GM23338 (cell line): Measurements from ENCODE around the gene CHRNA4. TPM values are rescaled to one million over a fixed set of nuclear protein-coding genes. Genes with fewer than 3 reads are reported as not detected.

Experiments used
- ATAC-seq: fragments of 200-7000 bp; cut with Tn5 transposase; 3 replicates; pipeline ENCODE4 v1.9.1; 2020
- DNase-seq: peaks from one replicate; pipeline ENCODE4 v3.0.0-alpha.2; 2015; ENCODE audit warnings: low spot score
- H2AFZ ChIP-seq: fragments of 200-600 bp; sonication (generic); 2 replicates; pipeline ENCODE4 v1.8.0; 2016; ENCODE audit warnings: antibody characterized with exemption, mild to moderate bottlenecking, moderate library complexity
- H3F3A ChIP-seq: fragments of 200-600 bp; sonication (generic); replicated peaks from 2 replicates; pipeline ENCODE4 v1.8.0; 2017; ENCODE audit warnings: antibody characterized with exemption, mixed run types, low read depth
- H3K27ac ChIP-seq: fragments of 200-600 bp; sonication (generic); 2 replicates; pipeline ENCODE4 v1.6.1; 2016; ENCODE audit warnings: low read depth
- H3K27me3 ChIP-seq: fragments of 200-600 bp; sonication (generic); 2 replicates; pipeline ENCODE4 v1.8.0; 2016; ENCODE audit warnings: mild to moderate bottlenecking, mixed run types, moderate library complexity; ENCODE audit not compliant: insufficient read depth
- H3K36me3 ChIP-seq: fragments of 200-600 bp; sonication (generic); 2 replicates; pipeline ENCODE4 v1.8.0; 2016; ENCODE audit warnings: mild to moderate bottlenecking; ENCODE audit not compliant: insufficient read depth
- H3K4me1 ChIP-seq: fragments of 200-600 bp; sonication (generic); 2 replicates; pipeline ENCODE4 v1.8.0; 2016; ENCODE audit warnings: mild to moderate bottlenecking, moderate library complexity; ENCODE audit not compliant: insufficient read depth
- H3K4me2 ChIP-seq: fragments of 200-600 bp; sonication (generic); 2 replicates; pipeline ENCODE4 v1.7.1; 2017; ENCODE audit warnings: mixed run types
- H3K4me3 ChIP-seq: fragments of 200-600 bp; sonication (generic); 2 replicates; pipeline ENCODE4 v1.6.1; 2016; ENCODE audit warnings: mixed run types
- H3K79me2 ChIP-seq: fragments of 200-600 bp; sonication (generic); replicated peaks from 2 replicates; pipeline ENCODE4 v1.8.0; 2017; ENCODE audit warnings: mild to moderate bottlenecking; ENCODE audit not compliant: insufficient read depth
- H3K9me2 ChIP-seq: fragments of 200-600 bp; sonication (generic); 2 replicates; pipeline ENCODE4 v1.8.0; 2017; ENCODE audit not compliant: insufficient read depth
- H4K20me1 ChIP-seq: fragments of 200-600 bp; sonication (generic); replicated peaks from 2 replicates; pipeline ENCODE4 v1.8.0; 2017; ENCODE audit warnings: mild to moderate bottlenecking; ENCODE audit not compliant: insufficient read depth
- H3K27ac Mint-ChIP-seq: 2 replicates; pipeline ENCODE4 v1.8.0; 2020; ENCODE audit warnings: inconsistent platforms, mild to moderate bottlenecking, moderate library complexity, mixed read lengths
- H3K27me3 Mint-ChIP-seq: 3 replicates; pipeline ENCODE4 v1.8.0; 2022; ENCODE audit warnings: low read depth, mild to moderate bottlenecking, moderate library complexity, mixed read lengths, inconsistent platforms; ENCODE audit not compliant: insufficient read depth, poor library complexity
- H3K36me3 Mint-ChIP-seq: 3 replicates; pipeline ENCODE4 v1.8.0; 2021; ENCODE audit warnings: low read depth, mild to moderate bottlenecking, inconsistent platforms, moderate library complexity, mixed read lengths
- H3K4me1 Mint-ChIP-seq: 3 replicates; pipeline ENCODE4 v1.8.0; 2020; ENCODE audit warnings: mild to moderate bottlenecking, inconsistent platforms, mixed read lengths
- H3K4me3 Mint-ChIP-seq: 3 replicates; pipeline ENCODE4 v1.8.0; 2021; ENCODE audit warnings: moderate library complexity, mild to moderate bottlenecking, inconsistent platforms, mixed read lengths
- H3K9me3 Mint-ChIP-seq: 3 replicates; pipeline ENCODE4 v1.8.0; 2020; ENCODE audit warnings: moderate library complexity, mild to moderate bottlenecking, inconsistent platforms, mixed read lengths
- ZNF114 ChIP-seq: fragments of 250-450 bp; sonication (Bioruptor Pico); IDR thresholded peaks from 2 replicates; pipeline ENCODE4 v1.5.0; 2020; ENCODE audit warnings: mild to moderate bottlenecking, moderate library complexity
- polyA plus RNA-seq: library from polyadenylated mRNA; unstranded; fragments of >200 nt; fragmentation: Nextera tagmentation; extraction: Ambion mirVana; gene quantifications from 2 replicates; pipeline ENCODE4 v1.2.1, GENCODE V29; 2016
- total RNA-seq: library from RNA; depleted of rRNA; stranded (reverse); fragments of >200 nt; shearing (Covaris generic); gene quantifications from 2 replicates; pipeline ENCODE4 v1.2.3, GENCODE V29; 2014
- TF ChIP-seq, protein P1 (sequence below): IDR thresholded peaks from one replicate; pipeline ENCODE4 v1.6.1; 2018; ENCODE audit warnings: antibody characterized with exemption; ENCODE audit not compliant: unreplicated experiment
- TF ChIP-seq, protein P2 (sequence below): fragments of 250-450 bp; sonication (Bioruptor Pico); IDR thresholded peaks from 2 replicates; pipeline ENCODE4 v1.5.0; 2020; ENCODE audit warnings: mild to moderate bottlenecking, moderate library complexity

The CHRNA4 gene
- total and polyA plus RNA-seq, 2 experiments from 2014 or later = 2.7 to 3.9 TPM

DNA sequence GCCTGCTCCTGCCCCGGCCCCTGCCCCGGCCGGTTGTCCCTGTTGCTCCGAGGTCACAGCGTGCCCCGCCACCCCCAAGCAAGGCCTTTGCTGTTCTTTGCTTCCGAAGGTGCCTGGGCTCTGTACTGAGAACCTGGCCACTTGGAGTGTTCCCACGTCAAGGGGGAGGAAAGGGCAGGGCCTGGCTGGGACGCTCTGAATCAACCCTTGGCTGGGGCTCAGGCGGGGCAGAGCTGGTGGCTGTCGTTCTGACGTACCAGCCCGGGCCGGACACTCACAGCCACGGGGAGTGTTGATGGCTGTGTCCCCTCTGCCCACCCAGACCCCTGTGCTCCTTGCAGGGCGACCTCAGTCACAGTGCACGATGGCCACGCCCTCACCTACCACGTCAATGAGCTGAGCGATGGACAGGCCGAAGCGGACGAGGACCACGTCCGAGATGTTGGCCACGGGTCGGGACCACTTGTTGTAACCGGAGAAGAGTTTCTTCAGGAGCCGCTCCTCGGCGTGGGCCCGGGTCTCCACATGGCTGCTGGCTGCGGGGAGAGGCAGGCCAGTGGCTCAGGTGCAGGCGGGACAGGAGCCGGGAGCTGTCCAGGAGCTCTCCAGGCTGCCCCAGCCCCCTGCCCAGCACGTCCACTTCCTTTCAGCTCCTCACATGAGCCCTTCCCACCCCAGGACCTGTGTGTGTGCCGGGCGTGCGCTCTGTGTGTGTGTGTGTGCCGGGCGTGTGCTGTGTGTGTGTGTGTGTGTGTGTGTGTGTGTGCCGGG, 1.8 kb downstream of the CHRNA4 start:
- no peak overlapping the region for H3K27ac ChIP-seq
- H3K9me2 ChIP-seq = no peaks in the 10 kb centered on the region
- no peaks in the 10 kb centered on the region for H3K36me3 ChIP-seq
- H3F3A ChIP-seq = no peaks in the 10 kb centered on the region
- Mint-ChIP-seq H3K36me3 (no peaks in the 10 kb centered on the region; the same call in 2 of the 3 replicates), H3K27ac (no peak overlapping the region), H3K4me3 (no peak overlapping the region), H3K27me3 (peaks cover 21% of the 10 kb centered on the region), H3K4me1 (peaks cover 10% of the 10 kb centered on the region), H3K9me3 (peaks cover 2% of the 10 kb centered on the region; the same call in 1 of the 3 replicates)
- no peaks in the 10 kb centered on the region for H3K4me1 ChIP-seq
- no peak for TF ChIP-seq ZNF114 (CRISPR knock-in tag)
- TF ChIP-seq, protein P1, sequence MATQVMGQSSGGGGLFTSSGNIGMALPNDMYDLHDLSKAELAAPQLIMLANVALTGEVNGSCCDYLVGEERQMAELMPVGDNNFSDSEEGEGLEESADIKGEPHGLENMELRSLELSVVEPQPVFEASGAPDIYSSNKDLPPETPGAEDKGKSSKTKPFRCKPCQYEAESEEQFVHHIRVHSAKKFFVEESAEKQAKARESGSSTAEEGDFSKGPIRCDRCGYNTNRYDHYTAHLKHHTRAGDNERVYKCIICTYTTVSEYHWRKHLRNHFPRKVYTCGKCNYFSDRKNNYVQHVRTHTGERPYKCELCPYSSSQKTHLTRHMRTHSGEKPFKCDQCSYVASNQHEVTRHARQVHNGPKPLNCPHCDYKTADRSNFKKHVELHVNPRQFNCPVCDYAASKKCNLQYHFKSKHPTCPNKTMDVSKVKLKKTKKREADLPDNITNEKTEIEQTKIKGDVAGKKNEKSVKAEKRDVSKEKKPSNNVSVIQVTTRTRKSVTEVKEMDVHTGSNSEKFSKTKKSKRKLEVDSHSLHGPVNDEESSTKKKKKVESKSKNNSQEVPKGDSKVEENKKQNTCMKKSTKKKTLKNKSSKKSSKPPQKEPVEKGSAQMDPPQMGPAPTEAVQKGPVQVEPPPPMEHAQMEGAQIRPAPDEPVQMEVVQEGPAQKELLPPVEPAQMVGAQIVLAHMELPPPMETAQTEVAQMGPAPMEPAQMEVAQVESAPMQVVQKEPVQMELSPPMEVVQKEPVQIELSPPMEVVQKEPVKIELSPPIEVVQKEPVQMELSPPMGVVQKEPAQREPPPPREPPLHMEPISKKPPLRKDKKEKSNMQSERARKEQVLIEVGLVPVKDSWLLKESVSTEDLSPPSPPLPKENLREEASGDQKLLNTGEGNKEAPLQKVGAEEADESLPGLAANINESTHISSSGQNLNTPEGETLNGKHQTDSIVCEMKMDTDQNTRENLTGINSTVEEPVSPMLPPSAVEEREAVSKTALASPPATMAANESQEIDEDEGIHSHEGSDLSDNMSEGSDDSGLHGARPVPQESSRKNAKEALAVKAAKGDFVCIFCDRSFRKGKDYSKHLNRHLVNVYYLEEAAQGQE = peak; percentile 46
- TF ChIP-seq, protein P2, sequence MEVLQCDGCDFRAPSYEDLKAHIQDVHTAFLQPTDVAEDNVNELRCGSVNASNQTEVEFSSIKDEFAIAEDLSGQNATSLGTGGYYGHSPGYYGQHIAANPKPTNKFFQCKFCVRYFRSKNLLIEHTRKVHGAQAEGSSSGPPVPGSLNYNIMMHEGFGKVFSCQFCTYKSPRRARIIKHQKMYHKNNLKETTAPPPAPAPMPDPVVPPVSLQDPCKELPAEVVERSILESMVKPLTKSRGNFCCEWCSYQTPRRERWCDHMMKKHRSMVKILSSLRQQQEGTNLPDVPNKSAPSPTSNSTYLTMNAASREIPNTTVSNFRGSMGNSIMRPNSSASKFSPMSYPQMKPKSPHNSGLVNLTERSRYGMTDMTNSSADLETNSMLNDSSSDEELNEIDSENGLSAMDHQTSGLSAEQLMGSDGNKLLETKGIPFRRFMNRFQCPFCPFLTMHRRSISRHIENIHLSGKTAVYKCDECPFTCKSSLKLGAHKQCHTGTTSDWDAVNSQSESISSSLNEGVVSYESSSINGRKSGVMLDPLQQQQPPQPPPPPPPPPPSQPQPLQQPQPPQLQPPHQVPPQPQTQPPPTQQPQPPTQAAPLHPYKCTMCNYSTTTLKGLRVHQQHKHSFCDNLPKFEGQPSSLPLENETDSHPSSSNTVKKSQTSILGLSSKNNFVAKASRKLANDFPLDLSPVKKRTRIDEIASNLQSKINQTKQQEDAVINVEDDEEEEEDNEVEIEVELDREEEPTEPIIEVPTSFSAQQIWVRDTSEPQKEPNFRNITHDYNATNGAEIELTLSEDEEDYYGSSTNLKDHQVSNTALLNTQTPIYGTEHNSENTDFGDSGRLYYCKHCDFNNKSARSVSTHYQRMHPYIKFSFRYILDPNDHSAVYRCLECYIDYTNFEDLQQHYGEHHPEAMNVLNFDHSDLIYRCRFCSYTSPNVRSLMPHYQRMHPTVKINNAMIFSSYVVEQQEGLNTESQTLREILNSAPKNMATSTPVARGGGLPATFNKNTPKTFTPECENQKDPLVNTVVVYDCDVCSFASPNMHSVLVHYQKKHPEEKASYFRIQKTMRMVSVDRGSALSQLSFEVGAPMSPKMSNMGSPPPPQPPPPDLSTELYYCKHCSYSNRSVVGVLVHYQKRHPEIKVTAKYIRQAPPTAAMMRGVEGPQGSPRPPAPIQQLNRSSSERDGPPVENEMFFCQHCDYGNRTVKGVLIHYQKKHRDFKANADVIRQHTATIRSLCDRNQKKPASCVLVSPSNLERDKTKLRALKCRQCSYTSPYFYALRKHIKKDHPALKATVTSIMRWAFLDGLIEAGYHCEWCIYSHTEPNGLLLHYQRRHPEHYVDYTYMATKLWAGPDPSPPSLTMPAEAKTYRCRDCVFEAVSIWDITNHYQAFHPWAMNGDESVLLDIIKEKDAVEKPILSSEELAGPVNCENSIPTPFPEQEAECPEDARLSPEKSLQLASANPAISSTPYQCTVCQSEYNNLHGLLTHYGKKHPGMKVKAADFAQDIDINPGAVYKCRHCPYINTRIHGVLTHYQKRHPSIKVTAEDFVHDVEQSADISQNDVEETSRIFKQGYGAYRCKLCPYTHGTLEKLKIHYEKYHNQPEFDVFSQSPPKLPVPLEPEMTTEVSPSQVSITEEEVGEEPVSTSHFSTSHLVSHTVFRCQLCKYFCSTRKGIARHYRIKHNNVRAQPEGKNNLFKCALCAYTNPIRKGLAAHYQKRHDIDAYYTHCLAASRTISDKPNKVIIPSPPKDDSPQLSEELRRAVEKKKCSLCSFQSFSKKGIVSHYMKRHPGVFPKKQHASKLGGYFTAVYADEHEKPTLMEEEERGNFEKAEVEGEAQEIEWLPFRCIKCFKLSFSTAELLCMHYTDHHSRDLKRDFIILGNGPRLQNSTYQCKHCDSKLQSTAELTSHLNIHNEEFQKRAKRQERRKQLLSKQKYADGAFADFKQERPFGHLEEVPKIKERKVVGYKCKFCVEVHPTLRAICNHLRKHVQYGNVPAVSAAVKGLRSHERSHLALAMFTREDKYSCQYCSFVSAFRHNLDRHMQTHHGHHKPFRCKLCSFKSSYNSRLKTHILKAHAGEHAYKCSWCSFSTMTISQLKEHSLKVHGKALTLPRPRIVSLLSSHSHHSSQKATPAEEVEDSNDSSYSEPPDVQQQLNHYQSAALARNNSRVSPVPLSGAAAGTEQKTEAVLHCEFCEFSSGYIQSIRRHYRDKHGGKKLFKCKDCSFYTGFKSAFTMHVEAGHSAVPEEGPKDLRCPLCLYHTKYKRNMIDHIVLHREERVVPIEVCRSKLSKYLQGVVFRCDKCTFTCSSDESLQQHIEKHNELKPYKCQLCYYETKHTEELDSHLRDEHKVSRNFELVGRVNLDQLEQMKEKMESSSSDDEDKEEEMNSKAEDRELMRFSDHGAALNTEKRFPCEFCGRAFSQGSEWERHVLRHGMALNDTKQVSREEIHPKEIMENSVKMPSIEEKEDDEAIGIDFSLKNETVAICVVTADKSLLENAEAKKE (CRISPR knock-in tag) = no peak
- no peaks in the 10 kb centered on the region for H3K79me2 ChIP-seq
- no peak for ATAC-seq
- DNase-seq = no peak
- H3K27me3 ChIP-seq = peaks cover 18% of the 10 kb centered on the region
- H4K20me1 ChIP-seq = no peaks in the 10 kb centered on the region
- no peak overlapping the region for H3K4me3 ChIP-seq
- H3K4me2 ChIP-seq = no peak overlapping the region
- H2AFZ ChIP-seq = no peak overlapping the region
